ENCODE data around the gene PRRT1.
"Not testable (repeated sequence)": the region's sequence is repeated elsewhere in the genome, so short reads cannot be mapped to it uniquely, and the experiment has no call there.

Gene PRRT1

DNA sequence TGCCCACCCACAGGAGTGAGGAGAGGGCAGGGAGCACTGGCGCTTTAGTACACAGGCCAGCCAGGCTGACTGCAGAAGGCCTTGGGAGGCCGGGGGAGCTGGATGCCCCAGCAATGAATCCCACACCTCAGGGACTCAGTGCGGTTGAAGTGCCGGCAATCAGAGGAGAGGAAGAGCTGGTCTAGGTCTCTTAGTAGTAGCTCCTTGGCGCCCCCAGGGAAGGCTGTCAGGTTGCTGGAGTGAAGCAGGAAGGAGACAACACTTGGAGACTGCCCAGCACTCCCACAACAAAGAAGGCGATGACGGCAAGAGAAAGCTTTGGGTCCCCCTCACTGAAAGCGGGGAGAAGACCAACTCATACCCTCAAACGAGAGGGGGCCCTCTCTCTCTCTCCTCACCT is 34.3 kb downstream of the PRRT1 start:
- no peak for DNase-seq

DNA sequence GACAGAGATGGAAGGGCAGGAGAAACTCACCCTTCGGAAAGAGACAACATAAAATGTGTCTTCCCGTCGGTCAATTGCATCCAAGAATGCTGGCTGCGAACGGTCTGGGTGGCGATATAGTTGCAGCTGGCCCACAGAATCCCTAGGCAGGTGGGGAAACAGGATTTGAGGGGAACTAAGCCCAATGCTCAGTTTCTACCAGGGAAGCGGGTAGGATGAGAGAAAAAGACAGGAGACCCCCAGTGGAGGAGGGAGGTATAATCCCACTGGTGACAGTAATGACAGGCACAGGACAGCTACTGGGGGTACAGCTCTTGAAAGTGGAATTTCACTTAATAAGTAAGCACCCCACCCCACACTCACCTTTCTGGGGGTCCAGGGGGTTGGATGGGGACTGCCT is 35.1 kb downstream of the PRRT1 start:
- DNase-seq: peak; percentile 45

DNA sequence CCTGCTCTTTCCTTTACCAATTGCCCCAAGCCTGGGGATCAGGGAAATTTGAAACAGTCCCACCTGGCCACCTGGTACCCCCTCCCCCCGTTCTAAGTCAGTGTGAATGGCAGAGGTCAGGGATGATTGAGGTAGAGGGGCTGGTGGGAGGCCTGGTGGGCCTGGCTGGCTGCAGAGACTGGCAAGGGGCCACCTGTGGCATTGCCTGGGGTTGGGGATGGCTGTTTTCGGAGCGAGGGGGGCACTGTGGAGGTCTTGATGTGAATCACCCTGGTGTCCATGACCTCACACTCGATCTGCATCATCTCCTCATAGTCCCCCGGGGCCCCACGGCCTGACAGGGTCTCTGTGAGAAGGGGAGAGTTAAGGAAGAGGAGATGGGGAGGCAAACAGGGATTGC is 36.1 kb downstream of the PRRT1 start:
- DNase-seq: no peak

DNA sequence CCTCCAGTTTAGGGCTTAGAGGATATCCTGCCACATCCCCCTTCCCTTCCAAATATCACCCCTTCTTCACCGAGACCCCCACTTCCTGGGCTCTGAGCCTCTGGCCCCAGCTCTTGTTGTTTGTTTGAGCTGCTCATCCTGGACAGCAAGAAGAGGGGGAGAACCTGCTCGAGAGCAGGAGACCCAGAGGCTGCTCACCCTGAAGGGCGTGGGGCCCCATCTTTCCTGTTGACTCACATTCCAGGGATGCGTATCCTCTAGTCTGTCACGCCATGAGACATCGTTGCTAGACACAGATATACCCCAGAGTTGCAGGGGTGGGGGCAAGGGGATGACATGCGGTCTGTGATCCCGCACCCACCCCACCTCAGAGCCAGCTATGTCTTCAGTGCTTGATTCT is 36.9 kb downstream of the PRRT1 start:
- DNase-seq: peak; percentile 39

DNA sequence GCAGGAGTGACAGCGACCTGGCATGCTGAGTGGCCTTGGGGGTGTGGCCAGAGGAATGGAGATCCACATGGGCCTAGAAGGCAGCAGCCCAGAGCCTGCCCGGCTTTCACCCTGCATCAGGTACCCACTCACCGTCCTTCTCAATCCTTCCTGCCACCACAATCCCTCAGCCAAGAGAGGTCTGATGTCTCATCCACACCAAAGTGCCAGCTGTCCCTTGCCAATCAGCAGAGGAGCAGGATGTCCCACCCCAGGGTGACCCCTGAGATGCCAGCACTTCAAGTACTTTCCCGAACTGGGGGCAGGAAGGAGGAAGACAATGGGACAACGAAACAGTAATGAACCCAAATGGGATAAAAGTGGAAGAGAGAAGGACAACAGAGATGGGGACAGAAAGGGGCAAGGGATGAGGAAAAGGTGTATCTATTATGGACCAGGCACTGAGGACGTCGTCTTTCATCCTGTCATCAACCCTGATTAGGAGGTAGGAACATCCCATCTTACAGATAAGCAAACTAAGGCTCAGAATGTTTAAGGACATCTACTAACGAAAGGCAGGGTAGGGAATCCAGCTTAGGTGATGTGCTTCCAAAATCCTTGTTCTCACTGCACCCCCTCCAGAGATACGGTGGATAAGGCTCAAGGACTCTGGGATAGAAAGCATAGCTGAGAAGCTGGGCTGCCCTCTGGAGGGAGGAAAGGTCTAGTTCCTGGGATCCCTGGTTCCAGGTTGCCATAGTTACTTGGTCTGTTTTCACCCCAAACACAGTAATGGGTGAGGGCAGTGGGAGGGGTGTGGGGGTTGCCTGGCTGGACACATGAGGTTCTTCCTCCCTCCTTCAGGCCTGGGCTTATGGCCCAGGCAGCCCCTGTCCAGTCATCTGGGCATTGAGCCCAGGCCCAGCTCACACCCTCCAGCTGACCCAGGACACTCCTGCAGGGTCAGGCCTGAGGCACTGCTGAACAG is 38.1 kb downstream of the PRRT1 start:
- DNase-seq: peak; percentile 57

DNA sequence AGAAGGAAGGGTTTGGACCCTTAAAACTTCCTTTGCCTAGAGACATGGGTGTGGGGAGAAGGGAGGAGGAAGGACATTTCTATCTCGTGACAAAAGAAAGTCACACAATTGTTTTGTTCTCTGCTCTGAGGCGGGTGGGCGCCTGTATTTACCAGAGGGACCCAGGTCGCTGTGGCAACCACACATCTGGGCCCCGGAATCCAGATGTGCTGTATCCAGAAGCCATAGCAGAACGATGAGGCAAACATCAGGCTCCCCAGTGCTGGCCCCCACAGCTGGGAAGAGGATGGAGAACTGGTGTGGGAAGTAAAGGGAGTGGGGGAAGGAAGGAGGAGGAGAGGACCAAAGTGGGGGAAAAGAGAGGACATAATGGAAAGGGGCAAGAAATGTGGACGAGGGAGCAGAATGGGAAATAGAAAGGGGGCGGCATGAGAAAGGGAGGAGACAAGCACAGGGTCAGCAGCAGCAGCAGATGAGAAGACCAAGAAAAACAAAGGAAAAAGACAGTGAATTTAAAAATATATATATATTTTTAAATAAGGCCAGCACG is 39.2 kb downstream of the PRRT1 start:
- DNase-seq: peak; percentile 67

DNA sequence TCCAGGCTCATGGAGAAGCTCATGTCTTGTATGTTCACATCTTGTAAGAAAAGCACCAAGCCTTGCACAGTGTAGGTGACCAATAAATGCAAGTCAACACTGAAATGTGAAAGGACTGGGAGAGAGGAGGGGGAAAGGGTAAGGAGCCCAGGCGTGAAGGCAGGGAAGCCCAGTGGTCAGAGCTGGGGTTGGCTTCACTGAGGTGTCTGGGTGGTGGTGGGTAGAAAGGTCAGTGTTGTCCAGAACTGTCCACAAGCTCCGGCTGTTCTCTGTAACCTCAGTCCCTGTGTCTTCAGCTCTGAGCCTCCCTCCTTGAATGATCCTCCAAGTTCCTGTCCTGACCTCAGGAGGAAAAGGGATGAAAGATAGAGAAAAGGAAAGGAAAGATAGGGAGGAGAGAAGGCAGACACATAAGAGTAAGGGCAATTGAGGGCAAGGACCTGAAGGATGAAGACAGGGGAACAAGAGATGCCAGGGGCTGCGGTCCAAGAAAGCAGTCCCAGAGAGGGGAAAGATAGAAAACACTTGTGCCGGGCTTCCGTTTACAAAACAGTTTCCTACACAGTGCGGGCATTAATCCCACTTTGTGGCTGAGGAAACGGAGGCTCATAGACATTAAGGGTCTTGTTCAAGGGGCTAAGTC is 40.2 kb downstream of the PRRT1 start:
- no peak for DNase-seq

DNA sequence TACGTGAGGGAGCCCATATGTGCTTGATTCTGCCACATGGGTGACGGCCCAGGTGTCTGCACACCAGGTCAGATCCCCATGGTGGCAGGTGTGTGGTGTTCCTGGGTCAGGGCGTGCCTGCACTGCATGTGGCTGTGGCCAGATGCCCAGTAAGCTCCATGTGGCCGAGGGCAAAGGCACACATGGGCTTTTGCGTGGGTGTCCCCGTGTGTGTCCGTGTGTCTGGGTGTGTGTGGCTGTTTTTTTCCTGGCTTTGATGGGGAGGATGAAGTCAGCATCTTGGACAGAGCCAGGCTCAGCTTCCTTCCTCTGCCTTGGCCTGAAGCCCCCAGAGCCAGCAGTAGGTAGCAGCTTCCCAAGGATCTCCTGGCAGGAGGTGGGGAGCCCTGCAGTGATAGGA is 41.1 kb downstream of the PRRT1 start:
- DNase-seq: no peak

DNA sequence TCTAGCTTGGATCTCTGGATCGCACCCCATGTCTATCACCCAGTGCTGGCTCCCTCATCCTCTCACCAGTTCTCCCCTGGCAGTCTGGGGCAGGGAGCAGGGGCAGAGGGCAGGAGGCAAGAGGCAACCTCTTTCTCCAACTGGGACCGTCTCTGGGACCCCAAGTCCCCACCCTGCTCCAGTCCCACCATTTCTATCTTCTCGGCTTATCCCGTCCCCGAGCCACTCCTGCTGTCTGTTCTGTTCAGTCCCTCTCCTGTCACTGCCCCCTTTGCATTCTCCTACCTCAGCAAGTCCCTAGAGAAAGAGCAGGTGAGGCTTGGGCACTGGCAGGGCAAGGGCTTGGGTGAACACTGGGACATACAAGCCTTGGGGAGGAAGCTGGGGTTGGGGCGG is 42.0 kb downstream of the PRRT1 start:
- no peak for DNase-seq

DNA sequence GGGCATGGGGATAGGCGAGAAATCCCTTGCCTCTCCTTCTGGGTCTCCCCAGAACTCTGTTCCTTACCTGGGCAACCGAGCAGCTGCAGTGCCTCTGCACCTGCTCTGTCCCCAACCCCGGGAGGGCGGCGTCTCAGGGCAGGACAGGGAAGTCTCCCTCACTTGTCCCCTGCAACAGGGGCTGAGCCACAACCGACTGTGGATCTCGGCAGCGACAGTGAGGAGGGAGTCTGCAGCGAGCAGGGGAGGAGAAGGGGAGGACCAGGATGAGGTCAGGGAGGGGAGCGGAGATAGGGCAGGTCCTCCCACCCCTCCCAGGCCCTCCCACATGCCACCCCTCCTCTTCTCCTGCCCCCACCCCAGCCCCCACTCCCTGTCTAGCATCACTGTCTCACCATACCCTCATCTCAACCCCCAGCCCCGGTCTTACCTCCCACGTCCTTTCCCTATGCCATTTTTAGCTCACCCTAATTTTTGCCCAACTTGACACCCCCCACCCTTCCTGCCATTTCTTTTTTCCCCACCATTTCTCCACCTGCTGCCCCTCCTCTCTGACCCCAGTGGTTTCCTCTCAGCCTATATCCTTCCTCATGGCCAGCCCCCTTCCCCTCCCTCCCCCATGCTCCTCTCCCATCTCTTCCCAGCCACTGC is 42.5 kb downstream of the PRRT1 start, which contains the start of gene TNXB:
Gene TNXB, minus strand, starts transcription at position 225 of the 651 bp plus-strand sequence. CDS start 11,140 bp downstream, outside the sequence.
- DNase-seq: no peak

DNA sequence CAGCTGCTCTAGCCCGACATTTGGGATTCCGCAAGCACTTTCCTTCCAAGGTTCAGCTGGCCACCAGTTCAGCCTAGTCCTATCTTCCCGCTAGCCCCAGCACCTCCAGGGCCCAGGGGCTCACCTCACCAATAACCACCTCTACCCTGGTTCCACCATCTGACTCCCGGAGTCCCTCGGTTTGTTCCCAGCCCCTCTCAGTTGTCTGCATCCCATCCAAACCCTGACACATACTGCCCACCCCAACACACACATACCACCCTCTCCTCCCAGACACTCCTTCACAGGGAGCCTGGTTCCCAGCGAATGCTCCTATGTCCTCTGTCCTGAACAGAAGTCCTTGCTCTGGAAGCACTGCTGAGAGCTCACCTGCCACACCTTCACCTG is 43.0 kb downstream of the PRRT1 start:
- no peak for DNase-seq

DNA sequence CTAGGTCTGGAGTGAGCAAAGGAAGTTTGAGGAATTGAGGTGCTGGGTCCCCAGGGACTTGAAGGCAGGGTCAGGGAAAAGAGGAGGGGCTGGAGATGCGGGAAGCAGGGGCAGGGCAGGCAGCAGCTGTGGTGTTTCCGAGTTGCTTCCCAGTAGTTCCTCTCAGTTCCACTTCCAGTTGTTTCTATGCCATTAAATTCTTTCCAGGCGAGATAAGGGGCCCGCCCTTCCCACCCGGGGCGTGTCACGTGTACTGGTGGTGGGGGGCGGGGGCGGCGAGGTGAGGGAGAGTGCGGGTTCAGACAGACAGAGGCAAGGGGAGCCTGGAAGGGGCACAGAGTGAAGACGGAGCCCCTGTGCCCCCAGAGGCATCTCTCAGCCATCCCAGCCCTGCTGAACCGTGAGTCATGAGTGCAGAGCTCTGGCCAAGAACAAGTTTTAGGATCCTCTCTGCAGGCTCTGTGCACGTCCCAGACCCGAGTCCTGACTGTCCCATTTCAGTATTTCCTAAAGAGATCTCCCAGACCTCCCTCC is 43.6 kb downstream of the PRRT1 start:
- peak; percentile 68 for DNase-seq

DNA sequence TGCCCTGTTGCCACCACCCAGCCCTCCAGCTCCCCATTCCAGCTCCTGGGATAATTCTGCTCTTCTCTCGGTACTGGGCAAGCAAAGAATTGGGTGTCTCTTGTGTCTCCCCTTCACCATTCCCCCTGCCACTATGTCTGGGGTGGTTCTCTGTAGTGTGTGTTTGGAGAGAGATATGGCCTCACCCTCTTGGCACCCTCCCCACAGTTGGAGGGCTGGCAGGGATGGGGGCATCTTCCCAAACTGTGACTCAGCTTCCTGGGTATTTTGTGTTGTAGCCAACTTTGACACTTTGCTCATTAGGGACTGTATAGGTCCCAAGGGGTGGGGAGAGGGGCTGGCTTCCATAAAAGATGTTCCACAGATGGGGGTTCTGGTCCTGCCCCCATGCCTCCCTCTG is 44.3 kb downstream of the PRRT1 start:
- DNase-seq: no peak

DNA sequence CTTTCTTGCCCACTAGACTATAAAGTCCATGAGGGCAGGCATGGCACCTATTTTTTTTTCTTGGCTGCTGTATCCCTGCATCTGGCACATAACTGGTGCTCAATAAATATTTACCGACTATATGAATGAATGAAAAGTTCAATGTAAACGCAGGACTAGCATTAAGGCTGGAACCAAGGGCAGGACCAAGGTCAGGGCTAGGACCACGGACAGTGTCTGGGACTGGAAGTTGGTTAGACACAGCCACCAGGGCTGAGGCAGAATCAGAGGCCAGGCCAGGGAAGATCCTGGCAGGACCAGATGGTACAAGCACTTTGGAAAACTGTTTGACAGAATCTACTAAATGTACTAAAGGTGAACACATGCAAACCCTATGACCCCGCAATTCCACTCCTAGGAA is 46.3 kb downstream of the PRRT1 start:
- no peak for DNase-seq

DNA sequence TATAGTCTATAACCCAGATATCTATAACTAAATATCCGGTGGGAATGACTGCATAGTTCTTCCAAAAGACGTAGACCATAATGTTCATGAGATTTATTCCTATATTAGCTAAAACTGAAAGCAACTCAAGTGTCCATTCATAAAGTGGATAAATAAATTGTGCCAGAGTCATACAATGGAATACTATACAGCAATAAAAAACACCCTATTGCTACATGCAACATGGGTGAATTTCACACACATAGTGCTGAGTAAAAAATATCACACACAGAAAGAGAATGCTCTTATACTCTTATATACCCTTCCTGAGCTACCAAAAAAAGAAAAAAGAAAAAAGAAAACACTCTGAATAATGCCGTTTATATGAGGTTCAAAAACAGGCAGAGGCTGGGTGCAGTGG is 49.5 kb downstream of the PRRT1 start:
- no peak for DNase-seq

DNA sequence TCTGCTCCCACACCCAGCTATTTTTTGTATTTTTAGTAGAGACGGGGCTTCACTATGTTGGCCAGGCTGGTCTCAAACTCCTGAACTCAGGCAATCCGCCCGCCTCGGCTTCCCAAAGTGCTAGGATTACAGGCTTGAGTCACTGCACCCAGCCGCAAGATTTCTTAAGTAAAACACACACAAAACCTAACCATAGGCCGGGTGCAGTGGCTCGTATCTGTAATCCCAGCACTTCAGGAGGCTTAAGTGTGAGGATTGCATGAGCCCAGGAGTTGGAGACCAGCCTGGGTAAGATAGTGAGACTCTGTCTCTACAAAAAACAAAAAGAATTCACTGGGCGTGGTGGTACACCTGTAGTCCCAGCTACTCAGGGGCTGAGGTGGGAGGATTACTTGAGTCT is 51.5 kb downstream of the PRRT1 start:
- not testable (repeated sequence) for DNase-seq

Measured in eye (tissue), 1 donor.